ENCODE results near the gene CLCA4. TPM values are rescaled to one million over a fixed set of nuclear protein-coding genes. Genes with fewer than 3 reads are reported as not detected.
A peak's percentile ranks its signal among the peaks of the same experiment; 100 is the strongest.

Gene CLCA4
- total and polyA plus RNA-seq, 2 of the 4 experiments (the other 2 are of a cell fraction), result not detected

- Histone ChIP-seq H3K4me3 (ENCODE audit: insufficient read depth, low read depth, low read length) (no peak overlapping the region), H3K4ac (ENCODE audit: low read depth, low read length) (no peak overlapping the region), H2AK9ac (replicated peaks; ENCODE audit: low read depth, low read length, poor library complexity) (no peak overlapping the region), H2BK15ac (ENCODE audit: low read depth, low read length) (no peak overlapping the region), H3K14ac (replicated peaks; ENCODE audit: low read depth, low read length) (no peak overlapping the region), H2BK20ac (ENCODE audit: low read depth, low read length) (no peak overlapping the region), H4K91ac (ENCODE audit: insufficient read depth, low read depth, low read length) (no peak overlapping the region), H4K5ac (ENCODE audit: low read depth, low read length) (no peak overlapping the region), H3K79me1 (ENCODE audit: low read depth in 1 of 2, low read length in 2 of 2) (no peaks in the 10 kb centered on the region), H3K9me1 (ENCODE audit: insufficient read depth, low read length) (no peaks in the 10 kb centered on the region), H3K18ac (ENCODE audit: low read depth, low read length) (no peak overlapping the region), H3K56ac (ENCODE audit: extremely low read depth, insufficient read depth, low read length) (no peak overlapping the region), H2BK120ac (ENCODE audit: low read depth, low read length) (no peak overlapping the region), H3K9ac (ENCODE audit: low read depth, low read length) (no peak overlapping the region), H2AFZ (replicated peaks; ENCODE audit: low read length, poor library complexity) (peak overlapping the region; percentile 51), H3K9me3 (ENCODE audit: control insufficient read depth, insufficient read depth, low read length) (no peaks in the 10 kb centered on the region), H3K4me2 (ENCODE audit: low read depth, low read length) (no peak overlapping the region), H3K23ac (ENCODE audit: low read depth, low read length) (no peak overlapping the region), H3K4me1 (ENCODE audit: control insufficient read depth, insufficient read depth, low read length) (peaks cover 2% of the 10 kb centered on the region), H4K8ac (ENCODE audit: low read depth in 2 of 2, low read length in 2 of 2) (no peak overlapping the region), H2AK5ac (ENCODE audit: low read depth, low read length) (no peak overlapping the region), H3K27ac (ENCODE audit: insufficient read depth, low read length) (no peak overlapping the region), H2BK5ac (ENCODE audit: low read depth, low read length, poor library complexity, severe bottlenecking) (no peak overlapping the region), H3K27me3 (ENCODE audit: control insufficient read depth, insufficient read depth, low read length) (peaks cover 2% of the 10 kb centered on the region), H4K20me1 (ENCODE audit: insufficient read depth, low read length) (no peaks in the 10 kb centered on the region), H3K36me3 (ENCODE audit: control insufficient read depth, insufficient read depth, low read length) (no peaks in the 10 kb centered on the region)
- CTCF ChIA-PET, result interaction anchor here (0.7 kb wide), 2 partner anchors 34 to 128 kb away, joined by 3 read pairs; no protein-coding TSS in a partner anchor
- TF ChIP-seq RFX5 (IDR thresholded peaks at IDR 0.05; ENCODE audit: low read depth, low read length), result no peak
- TF ChIP-seq, protein P1, sequence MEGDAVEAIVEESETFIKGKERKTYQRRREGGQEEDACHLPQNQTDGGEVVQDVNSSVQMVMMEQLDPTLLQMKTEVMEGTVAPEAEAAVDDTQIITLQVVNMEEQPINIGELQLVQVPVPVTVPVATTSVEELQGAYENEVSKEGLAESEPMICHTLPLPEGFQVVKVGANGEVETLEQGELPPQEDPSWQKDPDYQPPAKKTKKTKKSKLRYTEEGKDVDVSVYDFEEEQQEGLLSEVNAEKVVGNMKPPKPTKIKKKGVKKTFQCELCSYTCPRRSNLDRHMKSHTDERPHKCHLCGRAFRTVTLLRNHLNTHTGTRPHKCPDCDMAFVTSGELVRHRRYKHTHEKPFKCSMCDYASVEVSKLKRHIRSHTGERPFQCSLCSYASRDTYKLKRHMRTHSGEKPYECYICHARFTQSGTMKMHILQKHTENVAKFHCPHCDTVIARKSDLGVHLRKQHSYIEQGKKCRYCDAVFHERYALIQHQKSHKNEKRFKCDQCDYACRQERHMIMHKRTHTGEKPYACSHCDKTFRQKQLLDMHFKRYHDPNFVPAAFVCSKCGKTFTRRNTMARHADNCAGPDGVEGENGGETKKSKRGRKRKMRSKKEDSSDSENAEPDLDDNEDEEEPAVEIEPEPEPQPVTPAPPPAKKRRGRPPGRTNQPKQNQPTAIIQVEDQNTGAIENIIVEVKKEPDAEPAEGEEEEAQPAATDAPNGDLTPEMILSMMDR (conservative IDR thresholded peaks at IDR 0.05; ENCODE audit: low read depth, low read length), result peak; percentile 41
- TF ChIP-seq ELK1 (IDR thresholded peaks at IDR 0.05; ENCODE audit: borderline replicate concordance, low read depth, low read length), result no peak
- no peak for TF ChIP-seq MXI1 (IDR thresholded peaks at IDR 0.05; ENCODE audit: borderline replicate concordance, low read depth, low read length)
- no peak for TF ChIP-seq NFE2L2 (IDR thresholded peaks at IDR 0.05; ENCODE audit: low read depth, low read length)
- no peak for TF ChIP-seq MAFK (IDR thresholded peaks at IDR 0.05; ENCODE audit: low read depth, low read length)
- TF ChIP-seq MAZ (IDR thresholded peaks at IDR 0.05; ENCODE audit: borderline replicate concordance, low read depth, low read length), result no peak
- no peak for TF ChIP-seq BHLHE40 (IDR thresholded peaks at IDR 0.05; ENCODE audit: low read depth, low read length)
- no peak for TF ChIP-seq SMC3 (IDR thresholded peaks at IDR 0.05; ENCODE audit: low read depth, low read length)
- POLR2A ChIA-PET (ENCODE audit: unreplicated experiment), result no interaction called here
- peak; percentile 54; the same call in 1 of the 2 replicates for ATAC-seq (ENCODE audit: low read depth)
- DNase-seq, result peak; percentile 38
- 55% methylated on average over 7 of the region's 13 CpGs; no CpG with 5 or more reads in 1 of the 2 experiments for WGBS, 2 experiments (ENCODE audit: extremely low coverage in 2 of 2, insufficient read length in 1 of 2)
- dilution Hi-C loops (cut with HindIII; ENCODE audit: low sequenced_read_pairs, unreplicated experiment), result no loop called here
- no TSS peak for BruUV-seq (replicated peaks)
- intact Hi-C loops (cut with micrococcal nuclease), result loop anchor here (2.0 to 10.0 kb wide), 2 partner anchors 127 to 457 kb away; no protein-coding TSS in a partner anchor
- in situ Hi-C loops (cut with MboI; ENCODE audit: low sequenced_read_pairs), result no loop called here
Observed at GRCh38 chr1:86507935-86508582, 38.8 kb upstream of the CLCA4 start.
